ENCODE results near the gene CFAP54.

DNA sequence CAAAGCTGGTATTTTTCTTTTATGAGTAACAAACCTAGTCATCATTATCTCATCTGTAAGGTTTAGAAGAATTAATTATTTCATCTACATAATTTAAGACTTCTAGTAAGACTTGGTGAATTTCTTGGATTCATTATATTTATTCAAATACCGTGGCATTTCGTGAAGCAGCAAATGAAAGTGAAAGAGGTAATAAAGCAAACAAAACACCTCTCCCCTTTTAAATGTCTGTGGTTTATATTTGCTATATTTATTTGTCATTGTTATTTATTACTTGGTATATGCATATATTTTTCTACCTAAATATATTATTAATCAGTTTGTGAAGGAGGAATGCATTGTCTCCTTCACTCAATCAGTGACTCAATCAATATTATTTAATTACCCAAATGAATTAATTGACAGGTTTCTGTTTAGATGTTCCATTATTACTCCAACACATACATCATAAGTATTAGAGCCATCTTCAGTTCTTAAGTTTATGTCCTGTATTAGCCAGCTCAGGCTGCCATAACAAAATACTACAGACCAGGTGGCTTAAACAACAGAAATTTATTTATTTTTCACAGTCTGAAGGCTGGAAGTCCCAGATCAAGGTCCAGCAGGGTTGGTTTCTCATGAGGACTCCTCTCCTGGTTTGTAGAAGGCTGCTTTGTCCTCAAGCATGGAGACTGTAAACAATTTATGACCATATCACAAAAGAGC, 6.6 kb downstream of the CFAP54 start:
- TF ChIP-seq CTCF (IDR thresholded peaks at IDR 0.05) (no peak), POLR2A (IDR thresholded peaks at IDR 0.05) (no peak)

Data from esophagus squamous epithelium (tissue), 4 donors.